DOHH2 (cell line): ENCODE data around the gene FBN1.

ENCODE experiments used
- H3F3A ChIP-seq: fragments of 200-600 bp; sonication (generic), shearing (Covaris generic); 2 replicates; pipeline ENCODE4 v1.6.0; 2016; ENCODE audit warnings: antibody characterized with exemption, mild to moderate bottlenecking; ENCODE audit not compliant: control insufficient read depth, insufficient read depth
- H3K27ac ChIP-seq: fragments of 200-600 bp; sonication (generic); 2 replicates; pipeline ENCODE4 v1.5.1; 2014; ENCODE audit warnings: low read depth, mild to moderate bottlenecking, low read length, moderate library complexity
- H3K27me3 ChIP-seq: fragments of 200-600 bp; sonication (generic); 2 replicates; pipeline ENCODE4 v1.6.1; 2014; ENCODE audit warnings: mild to moderate bottlenecking, low read length, mixed read lengths; ENCODE audit not compliant: control insufficient read depth
- H3K36me3 ChIP-seq: fragments of 200-600 bp; sonication (generic); 2 replicates; pipeline ENCODE4 v1.6.1; 2014; ENCODE audit warnings: mild to moderate bottlenecking, low read length, moderate library complexity, mixed read lengths; ENCODE audit not compliant: control insufficient read depth
- H3K4me1 ChIP-seq: fragments of 200-600 bp; sonication (generic); 2 replicates; pipeline ENCODE4 v1.6.1; 2014; ENCODE audit warnings: mild to moderate bottlenecking, low read length, mixed read lengths; ENCODE audit not compliant: control insufficient read depth
- H3K4me2 ChIP-seq: fragments of 200-600 bp; sonication (generic); 2 replicates; pipeline ENCODE4 v1.6.0; 2014; ENCODE audit warnings: mild to moderate bottlenecking, low read length, moderate library complexity
- H3K4me3 ChIP-seq: fragments of 200-600 bp; sonication (generic); 2 replicates; pipeline ENCODE4 v1.5.1; 2014; ENCODE audit warnings: mild to moderate bottlenecking, low read length, mixed read lengths
- H3K79me2 ChIP-seq: fragments of 200-600 bp; sonication (generic); 2 replicates; pipeline ENCODE4 v1.6.1; 2014; ENCODE audit warnings: mild to moderate bottlenecking, low read length, mixed read lengths; ENCODE audit not compliant: control insufficient read depth
- H3K9me2 ChIP-seq: fragments of 200-600 bp; sonication (generic); replicated peaks from 2 replicates; pipeline ENCODE4 v1.6.1; 2014; ENCODE audit warnings: mild to moderate bottlenecking, low read length, mixed read lengths; ENCODE audit not compliant: control insufficient read depth
- H3K9me3 ChIP-seq: fragments of 200-600 bp; sonication (generic); 2 replicates; pipeline ENCODE4 v1.6.1; 2014; ENCODE audit warnings: antibody characterized with exemption, low read length, mixed read lengths; ENCODE audit not compliant: control insufficient read depth, insufficient read depth
- H4K20me1 ChIP-seq: fragments of 200-600 bp; sonication (generic); 2 replicates; pipeline ENCODE4 v1.6.0; 2014; ENCODE audit warnings: low read depth, mild to moderate bottlenecking, antibody characterized with exemption, low read length, moderate library complexity; ENCODE audit not compliant: control insufficient read depth, insufficient read depth
- EZH2phosphoT487 ChIP-seq: fragments of 200-600 bp; sonication (generic); IDR thresholded peaks from 2 replicates; pipeline ENCODE4 v1.6.1; 2017; ENCODE audit warnings: borderline replicate concordance, mild to moderate bottlenecking, antibody characterized with exemption, low read length, moderate library complexity, mixed read lengths
- TF ChIP-seq, protein P1 (sequence below): fragments of 200-600 bp; sonication (generic); IDR thresholded peaks from one replicate; pipeline ENCODE4 v1.5.1; 2014; ENCODE audit warnings: antibody characterized with exemption, mild to moderate bottlenecking, low read depth, low read length; ENCODE audit not compliant: poor library complexity, severe bottlenecking

FBN1 gene

DNA sequence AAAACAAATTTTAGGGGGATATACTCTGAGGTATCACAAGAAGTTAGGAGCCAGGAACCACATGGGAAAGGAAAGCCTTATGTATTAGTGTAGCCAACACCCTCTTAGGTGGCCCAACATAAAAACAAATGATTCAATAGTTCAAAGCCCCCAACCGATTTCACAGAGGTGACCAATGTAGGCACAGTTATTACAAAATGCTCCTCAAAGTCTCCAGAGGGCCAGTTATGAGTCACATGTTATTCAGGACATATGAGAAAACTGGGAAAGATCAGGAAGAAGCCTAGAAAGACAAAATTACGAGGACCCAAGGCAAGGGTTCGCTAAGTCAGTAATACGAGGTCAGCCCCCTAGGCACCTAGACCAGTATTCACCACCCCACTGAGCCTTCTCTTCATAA, 29.9 kb upstream of the FBN1 start:
- no peaks in the 10 kb centered on the region for H3K27me3 ChIP-seq
- H3K27ac ChIP-seq: no peak overlapping the region
- H3K4me2 ChIP-seq: no peak overlapping the region
- H3K9me3 ChIP-seq: no peaks in the 10 kb centered on the region
- no peak for TF ChIP-seq EZH2phosphoT487
- TF ChIP-seq, protein P1, sequence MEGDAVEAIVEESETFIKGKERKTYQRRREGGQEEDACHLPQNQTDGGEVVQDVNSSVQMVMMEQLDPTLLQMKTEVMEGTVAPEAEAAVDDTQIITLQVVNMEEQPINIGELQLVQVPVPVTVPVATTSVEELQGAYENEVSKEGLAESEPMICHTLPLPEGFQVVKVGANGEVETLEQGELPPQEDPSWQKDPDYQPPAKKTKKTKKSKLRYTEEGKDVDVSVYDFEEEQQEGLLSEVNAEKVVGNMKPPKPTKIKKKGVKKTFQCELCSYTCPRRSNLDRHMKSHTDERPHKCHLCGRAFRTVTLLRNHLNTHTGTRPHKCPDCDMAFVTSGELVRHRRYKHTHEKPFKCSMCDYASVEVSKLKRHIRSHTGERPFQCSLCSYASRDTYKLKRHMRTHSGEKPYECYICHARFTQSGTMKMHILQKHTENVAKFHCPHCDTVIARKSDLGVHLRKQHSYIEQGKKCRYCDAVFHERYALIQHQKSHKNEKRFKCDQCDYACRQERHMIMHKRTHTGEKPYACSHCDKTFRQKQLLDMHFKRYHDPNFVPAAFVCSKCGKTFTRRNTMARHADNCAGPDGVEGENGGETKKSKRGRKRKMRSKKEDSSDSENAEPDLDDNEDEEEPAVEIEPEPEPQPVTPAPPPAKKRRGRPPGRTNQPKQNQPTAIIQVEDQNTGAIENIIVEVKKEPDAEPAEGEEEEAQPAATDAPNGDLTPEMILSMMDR: no peak
- no peaks in the 10 kb centered on the region for H4K20me1 ChIP-seq
- no peaks in the 10 kb centered on the region for H3F3A ChIP-seq
- H3K9me2 ChIP-seq: no peaks in the 10 kb centered on the region
- no peaks in the 10 kb centered on the region for H3K79me2 ChIP-seq
- no peaks in the 10 kb centered on the region for H3K36me3 ChIP-seq
- no peak overlapping the region for H3K4me3 ChIP-seq
- H3K4me1 ChIP-seq: no peaks in the 10 kb centered on the region

DNA sequence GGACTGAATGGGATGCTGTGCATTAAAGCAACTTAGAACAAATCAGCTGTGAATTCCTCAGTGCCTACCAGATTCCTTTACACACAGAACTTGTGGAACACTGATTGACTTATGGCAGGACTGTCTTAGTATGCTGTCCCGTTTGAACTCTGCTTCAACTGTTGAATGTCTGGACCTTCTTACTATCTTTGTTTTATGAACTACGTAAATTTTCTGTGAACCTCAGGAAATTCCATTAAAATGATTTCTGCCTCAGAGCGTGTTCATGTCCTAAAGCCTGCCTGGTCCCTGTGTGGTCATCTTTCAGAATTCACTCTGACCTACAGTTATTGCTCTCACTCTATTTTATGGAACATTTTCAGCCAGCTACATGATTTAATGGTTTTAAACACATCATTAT, 29.4 kb upstream of the FBN1 start:
- no peaks in the 10 kb centered on the region for H3K9me3 ChIP-seq
- H3K27me3 ChIP-seq: no peaks in the 10 kb centered on the region
- no peaks in the 10 kb centered on the region for H4K20me1 ChIP-seq
- H3K27ac ChIP-seq: no peak overlapping the region
- no peaks in the 10 kb centered on the region for H3K4me1 ChIP-seq
- H3K9me2 ChIP-seq: no peaks in the 10 kb centered on the region
- no peaks in the 10 kb centered on the region for H3K79me2 ChIP-seq
- H3K4me2 ChIP-seq: no peak overlapping the region
- no peaks in the 10 kb centered on the region for H3F3A ChIP-seq
- TF ChIP-seq, protein P1: no peak
- no peak for TF ChIP-seq EZH2phosphoT487
- H3K4me3 ChIP-seq: no peak overlapping the region
- no peaks in the 10 kb centered on the region for H3K36me3 ChIP-seq

DNA sequence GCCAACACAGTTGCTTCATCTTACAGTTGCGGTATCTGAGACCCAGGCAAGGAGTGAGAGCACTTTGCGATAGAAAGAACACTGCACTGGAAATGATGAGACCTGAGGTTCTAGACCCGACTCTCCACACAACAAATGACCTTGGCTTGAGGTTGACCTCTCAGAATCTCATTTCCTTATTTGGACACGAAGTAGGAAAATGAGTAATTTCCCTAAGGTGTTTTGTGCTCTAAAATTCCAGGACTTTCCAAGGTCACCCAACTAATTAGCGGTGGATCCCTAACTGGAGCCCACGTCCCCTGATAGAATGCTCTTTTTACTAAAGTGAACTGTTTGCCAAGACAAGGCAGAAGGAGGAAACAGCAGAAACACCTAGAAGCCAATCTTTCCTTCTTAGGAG, 26.7 kb upstream of the FBN1 start:
- Histone ChIP-seq H3K27me3 (no peaks in the 10 kb centered on the region), H3K79me2 (no peaks in the 10 kb centered on the region), H3K36me3 (no peaks in the 10 kb centered on the region), H3K27ac (no peak overlapping the region), H3K4me2 (no peak overlapping the region), H4K20me1 (no peaks in the 10 kb centered on the region), H3K9me2 (no peaks in the 10 kb centered on the region), H3K4me3 (no peak overlapping the region), H3F3A (no peaks in the 10 kb centered on the region), H3K4me1 (no peaks in the 10 kb centered on the region), H3K9me3 (no peaks in the 10 kb centered on the region)
- TF ChIP-seq, protein P1: no peak
- TF ChIP-seq EZH2phosphoT487: no peak
